ENCODE data around the gene MTHFD2.

Gene MTHFD2

DNA sequence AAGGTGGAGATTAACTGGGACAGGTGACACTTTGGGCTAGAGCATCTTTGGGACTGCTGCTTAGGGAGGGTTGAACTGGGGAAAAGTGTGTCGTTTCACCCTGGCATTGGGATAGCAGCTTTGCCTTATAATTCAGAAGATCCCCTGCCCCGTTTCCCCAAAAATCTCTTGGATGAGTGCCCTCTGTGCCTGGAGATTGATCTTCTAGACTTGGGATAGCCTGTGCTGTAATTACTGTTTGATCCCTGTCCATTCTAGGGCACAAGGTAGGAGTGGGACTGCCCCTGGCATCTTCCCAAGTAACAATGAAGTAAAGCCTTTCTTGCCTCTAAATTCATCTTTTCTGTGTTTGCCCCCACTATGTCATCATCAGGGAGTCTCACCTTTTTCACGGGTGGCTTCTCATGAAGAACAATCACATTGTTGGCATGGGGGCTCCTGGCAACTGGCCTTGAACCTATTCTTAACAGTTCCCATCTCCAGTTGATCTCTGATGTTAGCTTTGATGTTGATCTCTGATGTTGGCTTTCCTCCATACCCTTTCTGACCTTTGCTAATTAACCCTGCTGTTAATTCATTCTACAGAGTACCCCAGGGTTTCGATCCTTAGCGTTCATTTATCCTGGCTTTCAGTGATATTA is 21.6 kb downstream of the MTHFD2 start:
- no peak for DNase-seq (ENCODE audit: extremely low read depth, insufficient read length)
- no peak overlapping the region for H3K4me3 ChIP-seq (replicated peaks; ENCODE audit: low read depth, low read length)
- TF ChIP-seq CTCF (IDR thresholded peaks at IDR 0.05; ENCODE audit: insufficient read depth, low read length, poor library complexity, severe bottlenecking) = no peak
- H3K36me3 ChIP-seq (ENCODE audit: control insufficient read depth, insufficient read depth, low read length) = peaks cover 13% of the 10 kb centered on the region
- no peaks in the 10 kb centered on the region for H3K27me3 ChIP-seq (replicated peaks; ENCODE audit: control insufficient read depth, insufficient read depth, low read length)

- Histone ChIP-seq H3K27me3 (replicated peaks; ENCODE audit: control insufficient read depth, insufficient read depth, low read length) (no peaks in the 10 kb centered on the region), H3K36me3 (ENCODE audit: control insufficient read depth, insufficient read depth, low read length) (peaks cover 9% of the 10 kb centered on the region), H3K4me3 (replicated peaks; ENCODE audit: low read depth, low read length) (no peak overlapping the region)
- DNase-seq (ENCODE audit: extremely low read depth, insufficient read length) = no peak
- TF ChIP-seq CTCF (IDR thresholded peaks at IDR 0.05; ENCODE audit: insufficient read depth, low read length, poor library complexity, severe bottlenecking) = no peak
Measured at GRCh38 chr2:74221091-74221490, 22.7 kb downstream of the MTHFD2 start.

DNA sequence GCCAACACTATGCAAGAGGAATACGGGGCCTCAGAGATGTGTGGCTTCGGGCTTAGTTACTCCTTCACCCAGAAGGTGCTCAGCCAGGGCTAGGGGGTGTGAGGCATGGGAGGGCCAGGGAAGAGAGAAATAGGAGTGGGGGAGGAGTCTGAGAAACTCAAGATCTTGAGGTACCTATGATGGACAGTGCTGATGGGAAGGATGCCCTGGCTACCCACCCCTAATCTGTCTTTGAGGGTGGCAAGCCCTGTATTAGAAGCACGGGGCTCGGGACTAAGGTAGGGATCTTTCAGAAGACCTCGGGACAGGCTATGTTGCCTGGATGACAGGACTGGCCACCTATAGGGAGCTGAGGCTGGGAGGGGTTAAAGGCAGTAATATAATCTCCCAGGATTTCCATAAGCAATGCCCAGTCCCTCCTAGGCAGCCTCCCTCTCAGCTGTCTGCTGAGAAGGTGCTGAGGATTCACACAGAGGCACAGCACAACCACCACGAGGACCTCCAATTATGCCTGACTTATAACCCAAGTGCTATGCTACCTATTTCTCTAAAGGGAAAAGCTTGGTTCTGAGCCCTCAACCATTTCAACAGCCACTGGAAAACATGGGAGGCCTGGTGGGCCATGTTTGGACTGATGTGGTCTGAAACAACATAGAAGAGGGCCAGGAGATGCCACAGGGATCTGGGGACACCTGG is 23.3 kb downstream of the MTHFD2 start:
- Histone ChIP-seq H3K36me3 (ENCODE audit: control insufficient read depth, insufficient read depth, low read length) (peaks cover 7% of the 10 kb centered on the region), H3K4me3 (replicated peaks; ENCODE audit: low read depth, low read length) (no peak overlapping the region), H3K27me3 (replicated peaks; ENCODE audit: control insufficient read depth, insufficient read depth, low read length) (no peaks in the 10 kb centered on the region)
- DNase-seq (ENCODE audit: extremely low read depth, insufficient read length) = no peak
- TF ChIP-seq CTCF (IDR thresholded peaks at IDR 0.05; ENCODE audit: insufficient read depth, low read length, poor library complexity, severe bottlenecking) = no peak

DNA sequence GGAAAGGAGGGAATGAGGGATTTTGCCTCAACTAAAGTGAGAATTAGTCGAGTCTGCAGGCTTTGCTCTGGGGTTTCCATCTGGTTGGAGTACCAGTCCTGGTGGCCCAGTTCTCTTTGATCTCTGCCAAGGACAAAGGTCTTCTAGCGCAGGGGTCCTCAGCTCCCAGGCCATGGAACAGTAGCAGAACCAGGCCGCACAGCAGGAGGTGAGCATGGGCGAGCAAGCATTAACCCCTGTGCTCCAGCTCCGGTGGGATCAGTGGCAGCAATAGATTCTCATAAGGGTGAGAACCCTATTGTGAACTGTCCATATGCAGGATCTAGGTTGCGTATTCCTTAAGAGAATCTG is 23.9 kb downstream of the MTHFD2 start:
- DNase-seq (ENCODE audit: extremely low read depth, insufficient read length) = no peak
- no peaks in the 10 kb centered on the region for H3K27me3 ChIP-seq (replicated peaks; ENCODE audit: control insufficient read depth, insufficient read depth, low read length)
- peaks cover 7% of the 10 kb centered on the region for H3K36me3 ChIP-seq (ENCODE audit: control insufficient read depth, insufficient read depth, low read length)
- TF ChIP-seq CTCF (IDR thresholded peaks at IDR 0.05; ENCODE audit: insufficient read depth, low read length, poor library complexity, severe bottlenecking) = no peak
- H3K4me3 ChIP-seq (replicated peaks; ENCODE audit: low read depth, low read length) = no peak overlapping the region

DNA sequence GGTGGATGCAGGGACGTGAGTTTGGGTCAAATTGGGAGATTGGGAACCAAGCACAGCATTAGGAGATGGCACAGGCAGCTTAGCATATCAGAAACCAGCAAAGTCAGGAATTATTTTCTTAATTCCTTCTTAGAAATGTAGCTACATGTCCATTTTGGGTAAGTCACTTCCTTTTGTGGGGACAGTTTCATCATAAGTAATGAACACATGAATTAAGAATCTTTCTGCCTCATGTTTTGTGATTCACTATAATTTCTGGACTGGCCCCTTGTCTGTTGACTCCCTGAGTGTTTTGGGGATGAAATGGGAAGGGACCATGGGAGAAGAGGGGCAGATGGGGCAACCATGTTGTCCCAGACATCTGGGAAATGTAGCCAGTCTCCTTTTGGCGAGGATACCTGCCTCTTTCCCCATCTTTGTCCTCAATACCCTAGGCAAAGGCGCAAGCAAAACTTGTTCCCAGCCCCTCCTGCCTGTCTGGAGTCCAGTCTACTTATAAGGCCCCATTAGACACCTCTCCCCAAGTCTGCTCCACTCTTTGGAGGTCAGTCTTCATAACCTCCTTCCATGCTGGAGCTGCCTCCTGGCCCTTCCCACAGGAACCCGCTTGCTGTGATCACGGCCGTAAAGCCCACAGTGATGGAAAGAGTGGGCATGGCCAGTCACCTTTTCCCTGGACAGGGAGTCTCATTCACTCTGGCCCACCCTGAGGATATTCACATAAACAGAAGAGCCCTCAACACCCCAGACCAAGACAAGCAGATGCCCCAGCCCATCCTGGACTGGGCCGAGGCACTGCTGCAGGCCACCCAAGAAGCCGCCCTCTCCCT is 25.7 kb downstream of the MTHFD2 start:
- TF ChIP-seq CTCF (IDR thresholded peaks at IDR 0.05; ENCODE audit: insufficient read depth, low read length, poor library complexity, severe bottlenecking) = no peak
- Histone ChIP-seq H3K27me3 (replicated peaks; ENCODE audit: control insufficient read depth, insufficient read depth, low read length) (no peaks in the 10 kb centered on the region), H3K4me3 (replicated peaks; ENCODE audit: low read depth, low read length) (no peak overlapping the region), H3K36me3 (ENCODE audit: control insufficient read depth, insufficient read depth, low read length) (peaks cover 4% of the 10 kb centered on the region)
- no peak for DNase-seq (ENCODE audit: extremely low read depth, insufficient read length)

Data from GM06990 (cell line).